Measurements from ENCODE around the gene CDK15. TPM values are rescaled to one million over a fixed set of nuclear protein-coding genes. Genes with fewer than 3 reads are reported as not detected.

The CDK15 gene
- total RNA-seq, 1 donor from 2014 or later = 5.8 TPM

GRCh38 chr2:201904538-201905420 lies 98.4 kb downstream of the CDK15 start:
- DNase-seq (ENCODE audit: extremely low read depth, low read depth, low spot score) = no peak

- no peak for DNase-seq (ENCODE audit: extremely low read depth, low read depth, low spot score)
These were observed 100.6 kb downstream of the CDK15 start for GRCh38 chr2:201906777-201907562.

GRCh38 chr2:201907563-201907881 lies 101.2 kb downstream of the CDK15 start:
- DNase-seq (ENCODE audit: extremely low read depth, low read depth, low spot score) = no peak

GRCh38 chr2:201908901-201909300 lies 102.6 kb downstream of the CDK15 start:
- no peak for DNase-seq (ENCODE audit: extremely low read depth, low read depth, low spot score)

- DNase-seq (ENCODE audit: extremely low read depth, low read depth, low spot score) = no peak
These were observed 103.0 kb downstream of the CDK15 start for GRCh38 chr2:201909348-201909747.

GRCh38 chr2:201909961-201910361 lies 103.6 kb downstream of the CDK15 start:
- DNase-seq (ENCODE audit: extremely low read depth, low read depth, low spot score) = no peak

- no peak for DNase-seq (ENCODE audit: extremely low read depth, low read depth, low spot score)
These were observed 105.0 kb downstream of the CDK15 start for GRCh38 chr2:201911372-201911771.

- DNase-seq (ENCODE audit: extremely low read depth, low read depth, low spot score) = no peak
These were observed 106.9 kb downstream of the CDK15 start for GRCh38 chr2:201913201-201913600.

GRCh38 chr2:201915446-201915845 lies 109.1 kb downstream of the CDK15 start:
- no peak for DNase-seq (ENCODE audit: extremely low read depth, low read depth, low spot score)

- DNase-seq (ENCODE audit: extremely low read depth, low read depth, low spot score) = no peak
These were observed 110.2 kb downstream of the CDK15 start for GRCh38 chr2:201916565-201916964.

GRCh38 chr2:201918616-201919307 lies 112.4 kb downstream of the CDK15 start:
- DNase-seq (ENCODE audit: extremely low read depth, low read depth, low spot score) = no peak

- no peak for DNase-seq (ENCODE audit: extremely low read depth, low read depth, low spot score)
These were observed 112.9 kb downstream of the CDK15 start for GRCh38 chr2:201919308-201919634.

GRCh38 chr2:201923436-201924328 lies 117.3 kb downstream of the CDK15 start:
- DNase-seq (ENCODE audit: extremely low read depth, low read depth, low spot score) = no peak

- no peak for DNase-seq (ENCODE audit: extremely low read depth, low read depth, low spot score)
These were observed 118.1 kb downstream of the CDK15 start for GRCh38 chr2:201924453-201924852.

GRCh38 chr2:201925056-201925455 lies 118.7 kb downstream of the CDK15 start:
- DNase-seq (ENCODE audit: extremely low read depth, low read depth, low spot score) = no peak

- DNase-seq (ENCODE audit: extremely low read depth, low read depth, low spot score) = no peak
These were observed 119.7 kb downstream of the CDK15 start for GRCh38 chr2:201926067-201926466.

GRCh38 chr2:201928363-201928762 lies 122.0 kb downstream of the CDK15 start:
- DNase-seq (ENCODE audit: extremely low read depth, low read depth, low spot score) = no peak

GRCh38 chr2:201929281-201930026 lies 123.1 kb downstream of the CDK15 start:
- no peak for DNase-seq (ENCODE audit: extremely low read depth, low read depth, low spot score)

GRCh38 chr2:201930043-201930442 lies 123.7 kb downstream of the CDK15 start:
- DNase-seq (ENCODE audit: extremely low read depth, low read depth, low spot score) = no peak

GRCh38 chr2:201930831-201931230 lies 124.5 kb downstream of the CDK15 start:
- DNase-seq (ENCODE audit: extremely low read depth, low read depth, low spot score) = no peak
